Prostate gland (tissue), 2 donors: ENCODE measurements around the gene MAP7D3.

ENCODE experiments used
- CTCF ChIP-seq, 4 experiments: fragments of 200-600 bp in 2 of 4; fragments of 450-650 bp in 2 of 4; sonication (generic) in 2 of 4; IDR thresholded peaks; 1 replicate in 3 of 4; 2 replicates in 1 of 4; pipeline ENCODE4 v1.5.1; 2016 to 2019; ENCODE audit warnings: antibody characterized with exemption in 4 of 4, mild to moderate bottlenecking in 2 of 4, moderate library complexity in 2 of 4
- POLR2A ChIP-seq: fragments of 450-650 bp; IDR thresholded peaks from one replicate; pipeline ENCODE4 v1.6.1; 2016; ENCODE audit warnings: antibody characterized with exemption, mild to moderate bottlenecking
- POLR2AphosphoS5 ChIP-seq: sonication (generic); formaldehyde crosslinking; IDR thresholded peaks from one replicate; pipeline ENCODE4 v1.6.1; 2017; ENCODE audit warnings: antibody characterized with exemption

DNA sequence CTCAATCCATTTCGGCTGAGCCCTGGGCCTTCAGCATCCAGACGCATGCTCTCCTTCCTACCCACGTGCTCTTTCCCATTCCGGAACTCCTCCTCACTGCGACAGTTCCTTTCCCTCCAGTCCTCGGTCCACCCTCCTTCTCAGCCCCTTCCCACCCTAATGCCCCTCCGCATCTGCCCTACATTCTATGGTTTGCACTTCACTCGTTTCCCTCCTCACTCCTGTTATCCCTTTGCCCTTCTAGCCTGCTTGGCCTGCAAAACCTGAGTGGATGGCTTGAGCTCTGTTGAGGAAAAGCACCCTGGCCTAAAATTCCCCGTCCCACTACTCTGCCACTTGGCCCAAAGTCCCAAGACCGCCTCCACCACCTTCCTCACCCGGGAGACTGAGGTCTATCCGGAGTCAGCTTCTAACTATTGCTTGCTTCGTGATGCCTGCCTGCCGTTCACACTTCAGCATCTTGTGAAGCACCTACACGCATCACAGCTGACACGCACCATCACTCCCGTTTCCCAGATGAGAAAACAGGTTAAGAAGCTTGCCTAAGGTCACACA is 38.6 kb downstream of the MAP7D3 start:
- TF ChIP-seq CTCF (IDR thresholded peaks at IDR 0.05) (no peak), POLR2A (no peak), POLR2AphosphoS5 (no peak)
